HepG2 (cell line): ENCODE data around the gene GPATCH8.

Source experiments
- SMAD3 ChIP-seq: sonication (generic); formaldehyde crosslinking; IDR thresholded peaks from 2 replicates; pipeline ENCODE4 v1.4.0; 2020; ENCODE audit warnings: missing genetic modification reagents
- TCF7L2 ChIP-seq: IDR thresholded peaks from 2 replicates; pipeline ENCODE4 v1.6.1; 2011; ENCODE audit warnings: mild to moderate bottlenecking, low read depth, low read length, moderate library complexity
- ZNF570 ChIP-seq: sonication (generic); formaldehyde crosslinking; IDR thresholded peaks from 2 replicates; pipeline ENCODE4 v1.4.0; 2020; ENCODE audit warnings: mild to moderate bottlenecking, missing genetic modification reagents, borderline replicate concordance
- TF ChIP-seq, protein P1 (sequence below), 2 experiments: IDR thresholded peaks; 2 replicates each; pipeline ENCODE4 v1.6.1; 2011 to 2012; ENCODE audit warnings: low read length in 2 of 2, borderline replicate concordance in 1 of 2, low read depth in 1 of 2, mild to moderate bottlenecking in 1 of 2, moderate library complexity in 1 of 2

DNA sequence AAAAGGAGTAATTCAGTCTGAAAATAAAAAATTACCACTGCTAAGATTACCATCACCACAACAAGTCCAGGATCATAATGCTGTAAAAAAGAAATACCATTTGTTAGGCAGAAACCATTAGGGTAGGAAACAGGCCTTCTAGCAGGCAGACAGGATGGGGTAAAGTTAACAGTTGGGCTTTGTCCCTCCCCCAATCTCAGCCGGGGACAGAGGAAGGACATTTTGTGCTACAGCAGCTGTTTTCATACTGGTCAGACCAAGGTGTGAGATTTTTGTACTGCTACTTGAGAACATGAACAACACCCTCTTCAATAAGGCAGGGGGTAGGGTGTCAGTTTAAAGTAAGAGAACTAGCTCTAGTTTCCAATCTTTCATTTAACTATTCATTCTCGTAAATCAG lies 64.6 kb downstream of the GPATCH8 start:
- TF ChIP-seq SMAD3 (no peak), ZNF570 (CRISPR knock-in tag) (no peak), TCF7L2 (no peak)
- TF ChIP-seq, protein P1, sequence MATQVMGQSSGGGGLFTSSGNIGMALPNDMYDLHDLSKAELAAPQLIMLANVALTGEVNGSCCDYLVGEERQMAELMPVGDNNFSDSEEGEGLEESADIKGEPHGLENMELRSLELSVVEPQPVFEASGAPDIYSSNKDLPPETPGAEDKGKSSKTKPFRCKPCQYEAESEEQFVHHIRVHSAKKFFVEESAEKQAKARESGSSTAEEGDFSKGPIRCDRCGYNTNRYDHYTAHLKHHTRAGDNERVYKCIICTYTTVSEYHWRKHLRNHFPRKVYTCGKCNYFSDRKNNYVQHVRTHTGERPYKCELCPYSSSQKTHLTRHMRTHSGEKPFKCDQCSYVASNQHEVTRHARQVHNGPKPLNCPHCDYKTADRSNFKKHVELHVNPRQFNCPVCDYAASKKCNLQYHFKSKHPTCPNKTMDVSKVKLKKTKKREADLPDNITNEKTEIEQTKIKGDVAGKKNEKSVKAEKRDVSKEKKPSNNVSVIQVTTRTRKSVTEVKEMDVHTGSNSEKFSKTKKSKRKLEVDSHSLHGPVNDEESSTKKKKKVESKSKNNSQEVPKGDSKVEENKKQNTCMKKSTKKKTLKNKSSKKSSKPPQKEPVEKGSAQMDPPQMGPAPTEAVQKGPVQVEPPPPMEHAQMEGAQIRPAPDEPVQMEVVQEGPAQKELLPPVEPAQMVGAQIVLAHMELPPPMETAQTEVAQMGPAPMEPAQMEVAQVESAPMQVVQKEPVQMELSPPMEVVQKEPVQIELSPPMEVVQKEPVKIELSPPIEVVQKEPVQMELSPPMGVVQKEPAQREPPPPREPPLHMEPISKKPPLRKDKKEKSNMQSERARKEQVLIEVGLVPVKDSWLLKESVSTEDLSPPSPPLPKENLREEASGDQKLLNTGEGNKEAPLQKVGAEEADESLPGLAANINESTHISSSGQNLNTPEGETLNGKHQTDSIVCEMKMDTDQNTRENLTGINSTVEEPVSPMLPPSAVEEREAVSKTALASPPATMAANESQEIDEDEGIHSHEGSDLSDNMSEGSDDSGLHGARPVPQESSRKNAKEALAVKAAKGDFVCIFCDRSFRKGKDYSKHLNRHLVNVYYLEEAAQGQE (IDR thresholded peaks at IDR 0.05; ENCODE audit: borderline replicate concordance in 1 of 2, low read depth in 1 of 2, low read length in 2 of 2): no peak
